ENCODE results near the gene PPM1B.

PPM1B gene

GRCh38 chr2:44226753-44227152 is 58.1 kb downstream of the PPM1B start (continued):
- TF ChIP-seq ZNF274 (IDR thresholded peaks at IDR 0.05; ENCODE audit: low read length) (no peak), ZNF274 (tag by site-specific recombination; IDR thresholded peaks at IDR 0.05; ENCODE audit: borderline replicate concordance) (no peak), ZNF202 (tag by site-specific recombination; IDR thresholded peaks at IDR 0.05; ENCODE audit: borderline replicate concordance) (no peak), ZNF324 (tag by site-specific recombination; IDR thresholded peaks at IDR 0.05) (no peak), GFI1B (tag by site-specific recombination; IDR thresholded peaks at IDR 0.05) (no peak), ZNF530 (tag by site-specific recombination; IDR thresholded peaks at IDR 0.05; ENCODE audit: low read depth) (no peak), KLF1 (tag by site-specific recombination; IDR thresholded peaks at IDR 0.05) (no peak), YY2 (tag by site-specific recombination; IDR thresholded peaks at IDR 0.05) (no peak), HOXC10 (CRISPR knock-in tag; IDR thresholded peaks at IDR 0.05) (no peak), KLF7 (tag by site-specific recombination; IDR thresholded peaks at IDR 0.05; ENCODE audit: borderline replicate concordance) (no peak), ZNF394 (tag by site-specific recombination; IDR thresholded peaks at IDR 0.05; ENCODE audit: borderline replicate concordance) (peak; percentile 77; the same call in 1 of the 2 replicates), ZNF311 (tag by site-specific recombination; IDR thresholded peaks at IDR 0.05; ENCODE audit: borderline replicate concordance) (no peak), ZBTB8A (tag by site-specific recombination; IDR thresholded peaks at IDR 0.05) (peak; percentile 32; the same call in 1 of the 2 replicates), ZNF558 (tag by site-specific recombination; IDR thresholded peaks at IDR 0.05) (0 out of 2 replicates have a peak, but pooled peaks have one; percentile 26), ZNF140 (tag by site-specific recombination; IDR thresholded peaks at IDR 0.05) (peak; percentile 50; the same call in 1 of the 2 replicates), ZNF791 (tag by site-specific recombination; IDR thresholded peaks at IDR 0.05) (no peak), PATZ1 (tag by site-specific recombination; IDR thresholded peaks at IDR 0.05) (no peak), ZNF155 (tag by site-specific recombination; IDR thresholded peaks at IDR 0.05) (no peak), ZXDB (tag by site-specific recombination; IDR thresholded peaks at IDR 0.05) (0 out of 2 replicates have a peak, but pooled peaks have one; percentile 31), ZNF623 (tag by site-specific recombination; IDR thresholded peaks at IDR 0.05) (peak; percentile 48), ZNF692 (tag by site-specific recombination; IDR thresholded peaks at IDR 0.05) (no peak), ZNF510 (tag by site-specific recombination; IDR thresholded peaks at IDR 0.05; ENCODE audit: insufficient replicate concordance) (no peak), ZSCAN30 (tag by site-specific recombination; IDR thresholded peaks at IDR 0.05) (no peak), ZNF426 (tag by site-specific recombination; IDR thresholded peaks at IDR 0.05) (peak; percentile 53), ZNF37A (tag by site-specific recombination; IDR thresholded peaks at IDR 0.05) (no peak), MZF1 (tag by site-specific recombination; IDR thresholded peaks at IDR 0.05; ENCODE audit: borderline replicate concordance) (no peak), ZFP69B (tag by site-specific recombination; IDR thresholded peaks at IDR 0.05) (no peak), ZNF335 (tag by site-specific recombination; conservative IDR thresholded peaks at IDR 0.05) (no peak)
- TF ChIP-seq, protein P1, sequence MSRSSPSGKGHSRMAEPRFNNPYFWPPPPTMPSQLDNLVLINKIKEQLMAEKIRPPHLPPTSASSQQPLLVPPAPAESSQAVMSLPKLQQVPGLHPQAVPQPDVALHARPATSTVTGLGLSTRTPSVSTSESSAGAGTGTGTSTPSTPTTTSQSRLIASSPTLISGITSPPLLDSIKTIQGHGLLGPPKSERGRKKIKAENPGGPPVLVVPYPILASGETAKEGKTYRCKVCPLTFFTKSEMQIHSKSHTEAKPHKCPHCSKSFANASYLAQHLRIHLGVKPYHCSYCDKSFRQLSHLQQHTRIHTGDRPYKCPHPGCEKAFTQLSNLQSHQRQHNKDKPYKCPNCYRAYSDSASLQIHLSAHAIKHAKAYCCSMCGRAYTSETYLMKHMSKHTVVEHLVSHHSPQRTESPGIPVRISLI (tag by site-specific recombination; IDR thresholded peaks at IDR 0.05) = no peak
- TF ChIP-seq, protein P2, sequence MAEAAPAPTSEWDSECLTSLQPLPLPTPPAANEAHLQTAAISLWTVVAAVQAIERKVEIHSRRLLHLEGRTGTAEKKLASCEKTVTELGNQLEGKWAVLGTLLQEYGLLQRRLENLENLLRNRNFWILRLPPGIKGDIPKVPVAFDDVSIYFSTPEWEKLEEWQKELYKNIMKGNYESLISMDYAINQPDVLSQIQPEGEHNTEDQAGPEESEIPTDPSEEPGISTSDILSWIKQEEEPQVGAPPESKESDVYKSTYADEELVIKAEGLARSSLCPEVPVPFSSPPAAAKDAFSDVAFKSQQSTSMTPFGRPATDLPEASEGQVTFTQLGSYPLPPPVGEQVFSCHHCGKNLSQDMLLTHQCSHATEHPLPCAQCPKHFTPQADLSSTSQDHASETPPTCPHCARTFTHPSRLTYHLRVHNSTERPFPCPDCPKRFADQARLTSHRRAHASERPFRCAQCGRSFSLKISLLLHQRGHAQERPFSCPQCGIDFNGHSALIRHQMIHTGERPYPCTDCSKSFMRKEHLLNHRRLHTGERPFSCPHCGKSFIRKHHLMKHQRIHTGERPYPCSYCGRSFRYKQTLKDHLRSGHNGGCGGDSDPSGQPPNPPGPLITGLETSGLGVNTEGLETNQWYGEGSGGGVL (tag by site-specific recombination; IDR thresholded peaks at IDR 0.05) = no peak
- TF ChIP-seq, protein P3, sequence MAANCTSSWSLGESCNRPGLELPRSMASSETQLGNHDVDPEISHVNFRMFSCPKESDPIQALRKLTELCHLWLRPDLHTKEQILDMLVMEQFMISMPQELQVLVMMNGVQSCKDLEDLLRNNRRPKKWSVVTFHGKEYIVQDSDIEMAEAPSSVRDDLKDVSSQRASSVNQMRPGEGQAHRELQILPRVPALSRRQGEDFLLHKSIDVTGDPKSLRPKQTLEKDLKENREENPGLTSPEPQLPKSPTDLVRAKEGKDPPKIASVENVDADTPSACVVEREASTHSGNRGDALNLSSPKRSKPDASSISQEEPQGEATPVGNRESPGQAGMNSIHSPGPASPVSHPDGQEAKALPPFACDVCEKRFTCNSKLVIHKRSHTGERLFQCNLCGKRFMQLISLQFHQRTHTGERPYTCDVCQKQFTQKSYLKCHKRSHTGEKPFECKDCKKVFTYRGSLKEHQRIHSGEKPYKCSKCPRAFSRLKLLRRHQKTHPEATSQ (tag by site-specific recombination; IDR thresholded peaks at IDR 0.05) = no peak
